GM12878 (cell line): Measurements from ENCODE around the gene MRGPRX4.

Experiments
- CEBPB ChIP-seq, 2 experiments: fragments of 150-350 bp in 1 of 2; IDR thresholded peaks; 2 replicates each; pipeline ENCODE4 v1.6.1; 2012 to 2014; ENCODE audit warnings: low read depth in 2 of 2, low read length in 2 of 2, borderline replicate concordance in 1 of 2, inconsistent platforms in 1 of 2
- HDAC6 ChIP-seq: fragments of 200-600 bp; sonication (generic); IDR thresholded peaks from one replicate; pipeline ENCODE4 v1.8.0; 2017; ENCODE audit warnings: antibody characterized with exemption; ENCODE audit not compliant: unreplicated experiment
- MAX ChIP-seq: IDR thresholded peaks from 2 replicates; pipeline ENCODE4 v1.6.1; 2012; ENCODE audit warnings: low read depth, low read length, improper control_type of control experiment
- MEF2A ChIP-seq: IDR thresholded peaks from 2 replicates; pipeline ENCODE4 v1.6.1; 2011; ENCODE audit warnings: low read depth, mild to moderate bottlenecking, low read length, moderate library complexity; ENCODE audit not compliant: insufficient read depth
- NRF1 ChIP-seq: conservative IDR thresholded peaks from 2 replicates; pipeline ENCODE4 v1.6.1; 2011; ENCODE audit warnings: mild to moderate bottlenecking, low read depth, low read length, improper control_type of control experiment
- PAX8 ChIP-seq: fragments of 450-650 bp; IDR thresholded peaks from 2 replicates; pipeline ENCODE4 v1.6.1; 2017; ENCODE audit warnings: mild to moderate bottlenecking, moderate library complexity
- TF ChIP-seq, protein P1 (sequence below): fragments of 450-650 bp; IDR thresholded peaks from 2 replicates; pipeline ENCODE4 v1.6.1; 2017; ENCODE audit warnings: antibody characterized with exemption, mild to moderate bottlenecking, moderate library complexity

DNA sequence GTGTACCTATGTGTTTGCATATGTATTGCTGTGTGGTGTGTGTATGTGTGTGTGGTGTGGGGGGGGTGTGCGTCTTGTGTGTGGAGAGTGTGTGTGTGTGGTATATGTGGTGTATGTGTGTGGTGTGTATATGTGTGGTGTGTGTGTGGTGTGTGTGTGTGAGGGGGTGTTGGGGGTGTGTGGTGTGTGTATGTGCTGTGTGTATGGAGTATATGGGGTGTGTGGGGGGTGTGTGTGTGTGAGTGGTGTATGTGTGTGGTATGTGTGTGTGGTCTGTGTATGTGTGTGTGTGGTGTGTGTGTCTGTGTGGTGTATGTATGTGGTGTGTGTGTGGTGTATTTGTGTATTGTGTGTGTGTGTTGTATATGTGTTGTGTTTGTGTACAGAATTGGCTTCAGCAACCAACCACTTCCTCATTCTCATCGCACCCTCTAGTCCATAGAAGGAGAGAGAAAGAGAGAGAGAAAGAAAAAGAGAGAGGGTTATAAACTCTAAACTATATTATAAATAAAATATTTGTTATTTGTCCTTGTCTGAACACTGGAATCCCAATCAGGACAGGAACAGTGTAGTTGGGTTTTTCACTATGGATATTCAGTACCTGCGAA lies 50.3 kb downstream of the MRGPRX4 start:
- TF ChIP-seq NRF1 (no peak), CEBPB (IDR thresholded peaks at IDR 0.05; ENCODE audit: borderline replicate concordance in 1 of 2, low read depth in 2 of 2, low read length in 2 of 2) (no peak), PAX8 (no peak), MAX (no peak), MEF2A (no peak), HDAC6 (no peak)
- TF ChIP-seq, protein P1, sequence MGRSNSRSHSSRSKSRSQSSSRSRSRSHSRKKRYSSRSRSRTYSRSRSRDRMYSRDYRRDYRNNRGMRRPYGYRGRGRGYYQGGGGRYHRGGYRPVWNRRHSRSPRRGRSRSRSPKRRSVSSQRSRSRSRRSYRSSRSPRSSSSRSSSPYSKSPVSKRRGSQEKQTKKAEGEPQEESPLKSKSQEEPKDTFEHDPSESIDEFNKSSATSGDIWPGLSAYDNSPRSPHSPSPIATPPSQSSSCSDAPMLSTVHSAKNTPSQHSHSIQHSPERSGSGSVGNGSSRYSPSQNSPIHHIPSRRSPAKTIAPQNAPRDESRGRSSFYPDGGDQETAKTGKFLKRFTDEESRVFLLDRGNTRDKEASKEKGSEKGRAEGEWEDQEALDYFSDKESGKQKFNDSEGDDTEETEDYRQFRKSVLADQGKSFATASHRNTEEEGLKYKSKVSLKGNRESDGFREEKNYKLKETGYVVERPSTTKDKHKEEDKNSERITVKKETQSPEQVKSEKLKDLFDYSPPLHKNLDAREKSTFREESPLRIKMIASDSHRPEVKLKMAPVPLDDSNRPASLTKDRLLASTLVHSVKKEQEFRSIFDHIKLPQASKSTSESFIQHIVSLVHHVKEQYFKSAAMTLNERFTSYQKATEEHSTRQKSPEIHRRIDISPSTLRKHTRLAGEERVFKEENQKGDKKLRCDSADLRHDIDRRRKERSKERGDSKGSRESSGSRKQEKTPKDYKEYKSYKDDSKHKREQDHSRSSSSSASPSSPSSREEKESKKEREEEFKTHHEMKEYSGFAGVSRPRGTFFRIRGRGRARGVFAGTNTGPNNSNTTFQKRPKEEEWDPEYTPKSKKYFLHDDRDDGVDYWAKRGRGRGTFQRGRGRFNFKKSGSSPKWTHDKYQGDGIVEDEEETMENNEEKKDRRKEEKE, result no peak
